GM19240 (cell line): ENCODE measurements around the gene OR52A5.
"Not testable (repeated sequence)": the region's sequence is repeated elsewhere in the genome, so short reads cannot be mapped to it uniquely, and the experiment has no call there.

Experiments used
- DNase-seq: peaks from one replicate; pipeline ENCODE4 v3.0.0; 2011; ENCODE audit warnings: low spot score; ENCODE audit not compliant: insufficient read length

The OR52A5 gene

GRCh38 chr11:5137996-5138395, at the start of gene OR52A5:
TSS of gene OR52A5 (minus strand) at chr11:5138356. CDS start at chr11:5132642, 5,714 bp downstream.
- no peak for DNase-seq

GRCh38 chr11:5178046-5178837, 40.1 kb upstream of the OR52A5 start:
- DNase-seq, result no peak

- DNase-seq, result no peak
Observed at GRCh38 chr11:5174934-5175333, 36.8 kb upstream of the OR52A5 start.

GRCh38 chr11:5171856-5172255, 33.7 kb upstream of the OR52A5 start:
- no peak for DNase-seq

GRCh38 chr11:5165898-5166297, 27.7 kb upstream of the OR52A5 start:
- DNase-seq, result not testable (repeated sequence)

GRCh38 chr11:5164807-5165206, 26.7 kb upstream of the OR52A5 start:
- DNase-seq, result not testable (repeated sequence)

- not testable (repeated sequence) for DNase-seq
Observed at GRCh38 chr11:5161045-5161444, 22.9 kb upstream of the OR52A5 start.

GRCh38 chr11:5160217-5160616, 22.1 kb upstream of the OR52A5 start:
- DNase-seq, result not testable (repeated sequence)

- no peak for DNase-seq
Observed at GRCh38 chr11:5159806-5160205, 21.6 kb upstream of the OR52A5 start.

GRCh38 chr11:5154657-5155056, 16.5 kb upstream of the OR52A5 start, which contains the start of gene OR52A1:
TSS of gene OR52A1 (minus strand) at chr11:5154757. CDS start at chr11:5152369, 2,388 bp downstream.
- DNase-seq, result no peak

- no peak for DNase-seq
Observed at GRCh38 chr11:5153574-5154431, 15.6 kb upstream of the OR52A5 start.

- no peak for DNase-seq
Observed at GRCh38 chr11:5151713-5152153, 13.6 kb upstream of the OR52A5 start.

GRCh38 chr11:5144206-5144605, 6.0 kb upstream of the OR52A5 start:
- DNase-seq, result not testable (repeated sequence)

- DNase-seq, result no peak
Observed at GRCh38 chr11:5137014-5137413, 1.1 kb downstream of the OR52A5 start.

- DNase-seq, result no peak
Observed at GRCh38 chr11:5136261-5136660, 1.9 kb downstream of the OR52A5 start.

GRCh38 chr11:5131584-5132335, 6.4 kb downstream of the OR52A5 start:
- no peak for DNase-seq

GRCh38 chr11:5129457-5129877, 8.7 kb downstream of the OR52A5 start:
- DNase-seq, result no peak

GRCh38 chr11:5124891-5125620, 13.1 kb downstream of the OR52A5 start:
- DNase-seq, result no peak

- no peak for DNase-seq
Observed at GRCh38 chr11:5123802-5124521, 14.2 kb downstream of the OR52A5 start.

GRCh38 chr11:5118893-5119292, 19.3 kb downstream of the OR52A5 start:
- no peak for DNase-seq
